DOHH2 (cell line): ENCODE data around the gene CA12.

Experiments used
- H3F3A ChIP-seq: fragments of 200-600 bp; sonication (generic), shearing (Covaris generic); 2 replicates; pipeline ENCODE4 v1.6.0; 2016; ENCODE audit warnings: antibody characterized with exemption, mild to moderate bottlenecking; ENCODE audit not compliant: control insufficient read depth, insufficient read depth
- H3K27ac ChIP-seq: fragments of 200-600 bp; sonication (generic); 2 replicates; pipeline ENCODE4 v1.5.1; 2014; ENCODE audit warnings: low read depth, mild to moderate bottlenecking, low read length, moderate library complexity
- H3K27me3 ChIP-seq: fragments of 200-600 bp; sonication (generic); 2 replicates; pipeline ENCODE4 v1.6.1; 2014; ENCODE audit warnings: mild to moderate bottlenecking, low read length, mixed read lengths; ENCODE audit not compliant: control insufficient read depth
- H3K36me3 ChIP-seq: fragments of 200-600 bp; sonication (generic); 2 replicates; pipeline ENCODE4 v1.6.1; 2014; ENCODE audit warnings: mild to moderate bottlenecking, low read length, moderate library complexity, mixed read lengths; ENCODE audit not compliant: control insufficient read depth
- H3K4me1 ChIP-seq: fragments of 200-600 bp; sonication (generic); 2 replicates; pipeline ENCODE4 v1.6.1; 2014; ENCODE audit warnings: mild to moderate bottlenecking, low read length, mixed read lengths; ENCODE audit not compliant: control insufficient read depth
- H3K4me2 ChIP-seq: fragments of 200-600 bp; sonication (generic); 2 replicates; pipeline ENCODE4 v1.6.0; 2014; ENCODE audit warnings: mild to moderate bottlenecking, low read length, moderate library complexity
- H3K4me3 ChIP-seq: fragments of 200-600 bp; sonication (generic); 2 replicates; pipeline ENCODE4 v1.5.1; 2014; ENCODE audit warnings: mild to moderate bottlenecking, low read length, mixed read lengths
- H3K79me2 ChIP-seq: fragments of 200-600 bp; sonication (generic); 2 replicates; pipeline ENCODE4 v1.6.1; 2014; ENCODE audit warnings: mild to moderate bottlenecking, low read length, mixed read lengths; ENCODE audit not compliant: control insufficient read depth
- H3K9me2 ChIP-seq: fragments of 200-600 bp; sonication (generic); replicated peaks from 2 replicates; pipeline ENCODE4 v1.6.1; 2014; ENCODE audit warnings: mild to moderate bottlenecking, low read length, mixed read lengths; ENCODE audit not compliant: control insufficient read depth
- H3K9me3 ChIP-seq: fragments of 200-600 bp; sonication (generic); 2 replicates; pipeline ENCODE4 v1.6.1; 2014; ENCODE audit warnings: antibody characterized with exemption, low read length, mixed read lengths; ENCODE audit not compliant: control insufficient read depth, insufficient read depth
- H4K20me1 ChIP-seq: fragments of 200-600 bp; sonication (generic); 2 replicates; pipeline ENCODE4 v1.6.0; 2014; ENCODE audit warnings: low read depth, mild to moderate bottlenecking, antibody characterized with exemption, low read length, moderate library complexity; ENCODE audit not compliant: control insufficient read depth, insufficient read depth
- CTCF ChIP-seq: fragments of 200-600 bp; sonication (generic); IDR thresholded peaks from one replicate; pipeline ENCODE4 v1.5.1; 2014; ENCODE audit warnings: antibody characterized with exemption, mild to moderate bottlenecking, low read depth, low read length; ENCODE audit not compliant: poor library complexity, severe bottlenecking
- EZH2phosphoT487 ChIP-seq: fragments of 200-600 bp; sonication (generic); IDR thresholded peaks from 2 replicates; pipeline ENCODE4 v1.6.1; 2017; ENCODE audit warnings: borderline replicate concordance, mild to moderate bottlenecking, antibody characterized with exemption, low read length, moderate library complexity, mixed read lengths

The CA12 gene

GRCh38 chr15:63384906-63385305 is 3.3 kb upstream of the CA12 start:
- Histone ChIP-seq H3K4me2 (no peak overlapping the region), H3K9me3 (no peaks in the 10 kb centered on the region), H3K27me3 (peaks cover 41% of the 10 kb centered on the region), H3K4me1 (no peaks in the 10 kb centered on the region), H4K20me1 (no peaks in the 10 kb centered on the region), H3K4me3 (no peak overlapping the region), H3K27ac (no peak overlapping the region), H3K36me3 (no peaks in the 10 kb centered on the region), H3K9me2 (no peaks in the 10 kb centered on the region), H3F3A (no peaks in the 10 kb centered on the region), H3K79me2 (no peaks in the 10 kb centered on the region)
- no peak for TF ChIP-seq EZH2phosphoT487
- no peak for TF ChIP-seq CTCF

- no peak for TF ChIP-seq EZH2phosphoT487
- TF ChIP-seq CTCF = no peak
- Histone ChIP-seq H3K9me3 (no peaks in the 10 kb centered on the region), H3K36me3 (no peaks in the 10 kb centered on the region), H3K4me2 (no peak overlapping the region), H3K9me2 (no peaks in the 10 kb centered on the region), H4K20me1 (no peaks in the 10 kb centered on the region), H3K4me1 (no peaks in the 10 kb centered on the region), H3K27ac (no peak overlapping the region), H3K79me2 (no peaks in the 10 kb centered on the region), H3K27me3 (peaks cover 43% of the 10 kb centered on the region), H3K4me3 (no peak overlapping the region), H3F3A (no peaks in the 10 kb centered on the region)
Measured at GRCh38 chr15:63382966-63383710, 1.5 kb upstream of the CA12 start.

- Histone ChIP-seq H3F3A (no peaks in the 10 kb centered on the region), H4K20me1 (no peaks in the 10 kb centered on the region), H3K27me3 (peaks cover 36% of the 10 kb centered on the region), H3K9me3 (no peaks in the 10 kb centered on the region), H3K79me2 (no peaks in the 10 kb centered on the region), H3K4me3 (no peak overlapping the region), H3K27ac (no peak overlapping the region), H3K9me2 (no peaks in the 10 kb centered on the region), H3K4me1 (no peaks in the 10 kb centered on the region), H3K4me2 (no peak overlapping the region), H3K36me3 (no peaks in the 10 kb centered on the region)
- TF ChIP-seq EZH2phosphoT487 (no peak), CTCF (no peak)
Measured at GRCh38 chr15:63380808-63381282, 801 bp downstream of the CA12 start.
